SK-N-MC (cell line): ENCODE measurements around the gene LRRC4B.

ENCODE experiments used
- EZH2 ChIP-seq: fragments of 200-600 bp; sonication (generic); IDR thresholded peaks from one replicate; pipeline ENCODE4 v1.6.1; 2017; ENCODE audit warnings: antibody characterized with exemption
- FOXP2 ChIP-seq: optimal IDR thresholded peaks from 2 replicates; pipeline ENCODE3; 2011; ENCODE audit warnings: mild to moderate bottlenecking, moderate library complexity; ENCODE audit not compliant: insufficient read depth; ENCODE audit errors: extremely low read length, control extremely low read depth
- POLR2AphosphoS5 ChIP-seq: IDR thresholded peaks from 2 replicates; pipeline ENCODE4 v1.6.1; 2012; ENCODE audit warnings: mild to moderate bottlenecking, low read depth, low read length, borderline replicate concordance

GRCh38 chr19:50537769-50538230 is 30.4 kb downstream of the LRRC4B start:
- no peak for TF ChIP-seq POLR2AphosphoS5
- no peak for TF ChIP-seq EZH2
- no peak for TF ChIP-seq FOXP2
